ENCODE measurements around the gene RHOT1. TPM values are rescaled to one million over a fixed set of nuclear protein-coding genes. Genes with fewer than 3 reads are reported as not detected.

Gene RHOT1
- total RNA-seq, 4 donors from 2014 or later, result 60.8 to 97.6 (median 72.7) TPM

GRCh38 chr17:32206861-32207260 lies 64.6 kb downstream of the RHOT1 start:
- intact Hi-C loops (cut with DNase I; ENCODE audit: low total_unique reads), result no loop called here
- TF ChIP-seq, protein P1, sequence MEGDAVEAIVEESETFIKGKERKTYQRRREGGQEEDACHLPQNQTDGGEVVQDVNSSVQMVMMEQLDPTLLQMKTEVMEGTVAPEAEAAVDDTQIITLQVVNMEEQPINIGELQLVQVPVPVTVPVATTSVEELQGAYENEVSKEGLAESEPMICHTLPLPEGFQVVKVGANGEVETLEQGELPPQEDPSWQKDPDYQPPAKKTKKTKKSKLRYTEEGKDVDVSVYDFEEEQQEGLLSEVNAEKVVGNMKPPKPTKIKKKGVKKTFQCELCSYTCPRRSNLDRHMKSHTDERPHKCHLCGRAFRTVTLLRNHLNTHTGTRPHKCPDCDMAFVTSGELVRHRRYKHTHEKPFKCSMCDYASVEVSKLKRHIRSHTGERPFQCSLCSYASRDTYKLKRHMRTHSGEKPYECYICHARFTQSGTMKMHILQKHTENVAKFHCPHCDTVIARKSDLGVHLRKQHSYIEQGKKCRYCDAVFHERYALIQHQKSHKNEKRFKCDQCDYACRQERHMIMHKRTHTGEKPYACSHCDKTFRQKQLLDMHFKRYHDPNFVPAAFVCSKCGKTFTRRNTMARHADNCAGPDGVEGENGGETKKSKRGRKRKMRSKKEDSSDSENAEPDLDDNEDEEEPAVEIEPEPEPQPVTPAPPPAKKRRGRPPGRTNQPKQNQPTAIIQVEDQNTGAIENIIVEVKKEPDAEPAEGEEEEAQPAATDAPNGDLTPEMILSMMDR (IDR thresholded peaks at IDR 0.05), result no peak
- no peak for TF ChIP-seq POLR2A (IDR thresholded peaks at IDR 0.05)
- WGBS, 2 donors, result 74 to 82% methylated on average over 2 of the region's 2 CpGs
- DNase-seq (ENCODE audit: low spot score in 2 of 2), result no peak
- H3K4me3 ChIP-seq (ENCODE audit: low read depth, poor library complexity, severe bottlenecking), result no peak overlapping the region

- no peak for TF ChIP-seq POLR2A (IDR thresholded peaks at IDR 0.05)
- TF ChIP-seq, protein P1 (IDR thresholded peaks at IDR 0.05), result no peak
- no peak for DNase-seq (ENCODE audit: low spot score in 2 of 2)
- intact Hi-C loops (cut with DNase I; ENCODE audit: low total_unique reads), result no loop called here
- no peak overlapping the region for H3K4me3 ChIP-seq (ENCODE audit: low read depth, poor library complexity, severe bottlenecking)
Measured at GRCh38 chr17:32208436-32208835, 66.1 kb downstream of the RHOT1 start.

- no peak for TF ChIP-seq POLR2A (IDR thresholded peaks at IDR 0.05)
- TF ChIP-seq, protein P1 (IDR thresholded peaks at IDR 0.05), result no peak
- intact Hi-C loops (cut with DNase I; ENCODE audit: low total_unique reads), result no loop called here
- DNase-seq (ENCODE audit: low spot score in 2 of 2), result no peak
- no peak overlapping the region for H3K4me3 ChIP-seq (ENCODE audit: low read depth, poor library complexity, severe bottlenecking)
Measured at GRCh38 chr17:32209608-32210007, 67.3 kb downstream of the RHOT1 start.

- DNase-seq (ENCODE audit: low spot score in 2 of 2), result no peak
- intact Hi-C loops (cut with DNase I; ENCODE audit: low total_unique reads), result no loop called here
- TF ChIP-seq, protein P1 (IDR thresholded peaks at IDR 0.05), result no peak
- TF ChIP-seq POLR2A (IDR thresholded peaks at IDR 0.05), result no peak
- H3K4me3 ChIP-seq (ENCODE audit: low read depth, poor library complexity, severe bottlenecking), result no peak overlapping the region
- WGBS, 2 donors, result 90 to 100% methylated on average over 1 of the region's 1 CpG
Measured at GRCh38 chr17:32211671-32212070, 69.4 kb downstream of the RHOT1 start.

DNA sequence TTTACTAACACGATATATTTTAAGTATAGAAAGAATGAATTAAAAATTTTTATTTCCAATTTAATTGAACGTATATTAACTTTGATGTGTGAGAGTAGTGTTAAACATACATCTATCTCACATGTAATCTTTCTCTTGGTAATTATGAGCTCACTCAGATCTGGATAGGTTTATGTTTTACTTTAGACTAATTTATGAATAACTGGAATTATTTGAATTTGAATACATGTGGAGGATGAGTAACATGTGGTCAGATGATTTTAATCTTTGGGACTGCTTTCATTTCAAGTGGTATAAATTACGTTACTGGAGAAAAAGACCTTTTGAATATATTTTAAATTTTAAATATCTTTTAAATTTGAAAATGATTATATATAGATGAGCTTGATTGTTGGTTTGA lies 73.4 kb downstream of the RHOT1 start:
- TF ChIP-seq, protein P1 (IDR thresholded peaks at IDR 0.05), result no peak
- no peak for TF ChIP-seq POLR2A (IDR thresholded peaks at IDR 0.05)
- intact Hi-C loops (cut with DNase I; ENCODE audit: low total_unique reads), result no loop called here
- H3K4me3 ChIP-seq (ENCODE audit: low read depth, poor library complexity, severe bottlenecking), result no peak overlapping the region
- no peak for DNase-seq (ENCODE audit: low spot score in 2 of 2)
- 91 to 95% methylated on average over 3 of the region's 3 CpGs for WGBS, 2 donors

DNA sequence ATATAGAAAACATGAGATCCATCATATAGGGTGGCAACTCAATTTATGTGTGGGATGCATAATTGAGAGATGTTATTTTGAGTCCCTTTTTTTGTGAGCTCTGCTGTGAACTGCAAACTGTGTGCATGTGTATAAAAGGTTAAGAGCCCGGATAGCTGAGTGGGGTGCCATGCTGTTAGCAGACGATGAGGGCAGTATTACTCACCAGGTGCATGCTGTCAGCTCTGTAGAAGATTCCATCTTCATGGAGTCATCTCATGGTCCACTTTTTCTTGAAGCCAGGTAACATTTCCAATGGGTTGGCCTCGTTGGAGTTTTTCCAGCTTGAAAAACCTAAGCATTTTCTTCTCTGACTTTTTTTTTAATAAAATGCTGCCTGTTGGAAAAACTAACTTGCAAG lies 80.3 kb downstream of the RHOT1 start:
- WGBS, 2 donors, result 72 to 81% methylated on average over 3 of the region's 3 CpGs

More for the DNA sequence above, 80.3 kb downstream of the RHOT1 start:
- intact Hi-C loops (cut with DNase I; ENCODE audit: low total_unique reads), result no loop called here
- TF ChIP-seq POLR2A (IDR thresholded peaks at IDR 0.05), result no peak
- TF ChIP-seq, protein P1 (IDR thresholded peaks at IDR 0.05), result no peak
- H3K4me3 ChIP-seq (ENCODE audit: low read depth, poor library complexity, severe bottlenecking), result no peak overlapping the region
- DNase-seq (ENCODE audit: low spot score in 2 of 2), result no peak

Data from lower leg skin (tissue), 4 donors.